HepG2 (cell line): ENCODE data around the gene ESPN. TPM values are rescaled to one million over a fixed set of nuclear protein-coding genes. Genes with fewer than 3 reads are reported as not detected.
A peak's percentile ranks its signal among the peaks of the same experiment; 100 is the strongest.

Experiments used
- ATAC-seq: fragments of 200-7000 bp; cut with Tn5 transposase; 3 replicates; pipeline ENCODE4 v1.9.1; 2020; ENCODE audit warnings: mild to moderate bottlenecking, moderate library complexity
- BruUV-seq: library from RNA; stranded (reverse); fragments of 400-500 nt; replicated peaks from 2 replicates; lab custom pipeline; 2021; lab: Mats Ljungman, UMichigan
- CTCF ChIA-PET: fragments of 300-600 bp; formaldehyde crosslinking; extraction: SDS; loops from one replicate; lab custom pipeline; 2021; ENCODE audit warnings: low total read pairs, inconsistent platforms, low intra/inter-chr PET ratio; lab: Yijun Ruan, JAX
- POLR2A ChIA-PET: fragments of 350-600 bp; sonication (Branson Sonifier 250); formaldehyde crosslinking; loops from one replicate; lab custom pipeline; 2020; ENCODE audit warnings: antibody characterized with exemption, inconsistent platforms; lab: Yijun Ruan, JAX
- DNase-seq: peaks from one replicate; pipeline ENCODE4 v3.0.0-alpha.2; 2015; ENCODE audit warnings: low spot score
- FAIRE-seq: peaks from 3 replicates; lab custom pipeline; 2011; peaks lifted over from hg19 to GRCh38; lab: Jason Lieb, UNC
- H2AFZ ChIP-seq: one replicate; pipeline ENCODE4 v1.6.1; 2011; ENCODE audit warnings: low read length, inconsistent platforms
- H3K27ac ChIP-seq: fragments of 300-600 bp; 3 replicates; pipeline ENCODE4 v1.8.0; 2011; ENCODE audit warnings: mixed run types, mild to moderate bottlenecking, mixed read lengths, low read length, inconsistent platforms; ENCODE audit not compliant: insufficient read depth; ENCODE audit errors: extremely low read length
- H3K27me3 ChIP-seq, 2 experiments: fragments of 200-600 bp in 1 of 2; 2 replicates in 1 of 2; 3 replicates in 1 of 2; pipeline versions ENCODE4 v1.6.0 to v1.8.0; 2011; ENCODE audit warnings: low read length in 2 of 2, mild to moderate bottlenecking in 2 of 2, moderate library complexity in 2 of 2, inconsistent platforms in 1 of 2; ENCODE audit not compliant: insufficient read depth in 2 of 2, control insufficient read depth in 1 of 2
- H3K36me3 ChIP-seq, 2 experiments: fragments of 200-600 bp in 1 of 2; replicated peaks in 1 of 2; 2 replicates in 1 of 2; 3 replicates in 1 of 2; pipeline versions ENCODE4 v1.5.1 to v1.8.0; 2011; ENCODE audit warnings: low read length in 2 of 2, inconsistent platforms in 1 of 2; ENCODE audit not compliant: insufficient read depth in 2 of 2, control insufficient read depth in 1 of 2
- H3K4me1 ChIP-seq: 2 replicates; pipeline ENCODE4 v1.5.1; 2012; ENCODE audit warnings: low read length, inconsistent platforms; ENCODE audit not compliant: insufficient read depth
- H3K4me2 ChIP-seq: 2 replicates; pipeline ENCODE4 v1.6.0; 2011; ENCODE audit warnings: low read depth, low read length, inconsistent platforms
- H3K4me3 ChIP-seq, 3 experiments: fragments of 200-600 bp in 1 of 3; sonication (generic), shearing (Covaris generic) in 1 of 3; replicated peaks in 1 of 3; 2 replicates each; pipeline ENCODE4 v1.5.1; 2011 to 2016; ENCODE audit warnings: low read length in 3 of 3, inconsistent platforms in 2 of 3, low read depth in 2 of 3, mild to moderate bottlenecking in 2 of 3, control low read depth in 1 of 3, mixed read lengths in 1 of 3; ENCODE audit not compliant: insufficient read depth in 1 of 3
- H3K79me2 ChIP-seq: one replicate; pipeline ENCODE4 v1.6.1; 2011; ENCODE audit warnings: low read length, inconsistent platforms; ENCODE audit not compliant: insufficient read depth
- H3K9ac ChIP-seq: 2 replicates; pipeline ENCODE4 v1.6.0; 2011; ENCODE audit warnings: mild to moderate bottlenecking, low read depth, low read length, inconsistent platforms; ENCODE audit not compliant: insufficient read depth
- H3K9me3 ChIP-seq: 2 replicates; pipeline ENCODE4 v1.5.1; 2012; ENCODE audit warnings: mild to moderate bottlenecking, low read length
- H4K20me1 ChIP-seq: 2 replicates; pipeline ENCODE4 v1.6.0; 2011; ENCODE audit warnings: inconsistent platforms, mild to moderate bottlenecking, low read length, moderate library complexity; ENCODE audit not compliant: insufficient read depth
- MTF2 ChIP-seq: sonication (generic); formaldehyde crosslinking; IDR thresholded peaks from 2 replicates; pipeline ENCODE4 v1.5.0; 2020; ENCODE audit warnings: missing genetic modification reagents, borderline replicate concordance
- STAG1 ChIP-seq: sonication (generic); formaldehyde crosslinking; IDR thresholded peaks from 2 replicates; pipeline ENCODE4 v1.4.0; 2020; ENCODE audit warnings: missing genetic modification reagents
- THAP11 ChIP-seq: IDR thresholded peaks from 2 replicates; pipeline ENCODE4 v1.6.1; 2016; ENCODE audit warnings: missing biosample characterization, missing genetic modification reagents
- in situ Hi-C: cut with HindIII; loops from 2 replicates; pipeline ENCODE4 v1.10.0; 2017; ENCODE audit warnings: low pct_unique_long_range_greater_than_20kb; ENCODE audit not compliant: extremely low pct_ligation_motif_present
- intact Hi-C: fragments of 100-400 bp; cut with micrococcal nuclease; formaldehyde crosslinking; loops from one replicate; pipeline ENCODE4 v1.10.0; 2022; ENCODE audit not compliant: unreplicated experiment
- polyA plus RNA-seq, 8 experiments: library from polyadenylated mRNA; depleted of rRNA in 3 of 8; stranded (reverse) in 7 of 8; unstranded in 1 of 8; fragments of >200 nt; fragmentation: Illumina TruSeq in 4 of 8; extraction: Trizol in 4 of 8; gene quantifications; 2 replicates each; pipeline versions ENCODE4 v1.2.1 to v1.2.3, GENCODE V29; 2011 to 2016; ENCODE audit warnings: low read depth in 4 of 8, missing spikeins in 1 of 8, mixed read lengths in 1 of 8; ENCODE audit not compliant: insufficient read depth in 1 of 8
- total RNA-seq, 5 experiments: library from RNA; depleted of rRNA; stranded (reverse); fragments of >200 nt; fragmentation: Illumina TruSeq; extraction: Trizol; gene quantifications; 2 replicates each; pipeline ENCODE4 v1.2.3, GENCODE V29; 2016; ENCODE audit warnings: low read depth in 1 of 5
- TF ChIP-seq, protein P1 (sequence below): sonication (generic); formaldehyde crosslinking; IDR thresholded peaks from 2 replicates; pipeline ENCODE4 v1.5.0; 2020; ENCODE audit warnings: mild to moderate bottlenecking, missing genetic modification reagents
- TF ChIP-seq, protein P2 (sequence below): sonication (generic); formaldehyde crosslinking; IDR thresholded peaks from 2 replicates; pipeline ENCODE4 v1.5.0; 2020; ENCODE audit warnings: mild to moderate bottlenecking, missing genetic modification reagents, moderate library complexity

The ESPN gene
- total and polyA plus RNA-seq, 2 of the 13 experiments (the other 11 are each of a cell fraction or from before 2014, with no cell fraction given) = 48.6 to 54.2 TPM

DNA sequence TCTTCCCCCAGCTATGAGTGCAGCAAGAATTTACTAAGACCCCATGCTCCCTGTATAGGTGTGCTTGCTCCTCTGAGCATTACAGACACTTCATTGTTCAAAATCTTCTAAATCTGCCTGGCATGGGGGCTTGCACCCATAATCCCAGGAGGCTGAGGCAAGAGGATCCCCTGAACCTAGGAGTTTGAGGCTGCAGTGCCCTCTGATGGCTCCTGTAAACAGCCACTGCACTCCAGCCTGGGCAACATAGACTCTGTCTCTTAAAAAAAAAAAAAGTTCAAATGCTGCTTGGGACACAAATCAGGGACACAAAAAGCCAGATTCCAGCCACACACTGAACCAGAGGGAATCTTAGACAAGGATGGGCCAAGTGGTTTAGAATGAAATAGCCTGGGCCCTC is 27.6 kb upstream of the ESPN start:
- FAIRE-seq (no peak), DNase-seq (no peak), ATAC-seq (no peak)
- peaks cover 4% of the 10 kb centered on the region; the same call in 1 of the 2 replicates for H4K20me1 ChIP-seq
- H3K27me3 ChIP-seq = 0 out of 5 replicates have a peak, but pooled peaks cover 0 to 4% of the 10 kb centered on the region in 2 experiments
- H3K36me3 ChIP-seq = no peaks in the 10 kb centered on the region
- no peak overlapping the region for H3K27ac ChIP-seq
- H3K4me1 ChIP-seq = peaks cover 37% of the 10 kb centered on the region
- no peak overlapping the region for H3K4me2 ChIP-seq
- intact Hi-C loops (no loop called here), in situ Hi-C loops (no loop called here)
- ChIA-PET CTCF (interaction anchor here (1.0 kb wide), 1 partner anchor 41 kb away, joined by 3 read pairs; no protein-coding TSS in a partner anchor), POLR2A (no interaction called here)
- H3K4me3 ChIP-seq = no peak overlapping the region
- no TSS peak for BruUV-seq
- TF ChIP-seq STAG1 (CRISPR knock-in tag) = peak; percentile 48
- no peak for TF ChIP-seq THAP11
- TF ChIP-seq, protein P1, sequence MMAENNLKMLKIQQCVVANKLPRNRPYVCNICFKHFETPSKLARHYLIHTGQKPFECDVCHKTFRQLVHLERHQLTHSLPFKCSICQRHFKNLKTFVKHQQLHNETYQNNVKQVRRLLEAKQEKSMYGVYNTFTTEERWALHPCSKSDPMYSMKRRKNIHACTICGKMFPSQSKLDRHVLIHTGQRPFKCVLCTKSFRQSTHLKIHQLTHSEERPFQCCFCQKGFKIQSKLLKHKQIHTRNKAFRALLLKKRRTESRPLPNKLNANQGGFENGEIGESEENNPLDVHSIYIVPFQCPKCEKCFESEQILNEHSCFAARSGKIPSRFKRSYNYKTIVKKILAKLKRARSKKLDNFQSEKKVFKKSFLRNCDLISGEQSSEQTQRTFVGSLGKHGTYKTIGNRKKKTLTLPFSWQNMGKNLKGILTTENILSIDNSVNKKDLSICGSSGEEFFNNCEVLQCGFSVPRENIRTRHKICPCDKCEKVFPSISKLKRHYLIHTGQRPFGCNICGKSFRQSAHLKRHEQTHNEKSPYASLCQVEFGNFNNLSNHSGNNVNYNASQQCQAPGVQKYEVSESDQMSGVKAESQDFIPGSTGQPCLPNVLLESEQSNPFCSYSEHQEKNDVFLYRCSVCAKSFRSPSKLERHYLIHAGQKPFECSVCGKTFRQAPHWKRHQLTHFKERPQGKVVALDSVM (CRISPR knock-in tag) = peak; percentile 92
- TF ChIP-seq, protein P2, sequence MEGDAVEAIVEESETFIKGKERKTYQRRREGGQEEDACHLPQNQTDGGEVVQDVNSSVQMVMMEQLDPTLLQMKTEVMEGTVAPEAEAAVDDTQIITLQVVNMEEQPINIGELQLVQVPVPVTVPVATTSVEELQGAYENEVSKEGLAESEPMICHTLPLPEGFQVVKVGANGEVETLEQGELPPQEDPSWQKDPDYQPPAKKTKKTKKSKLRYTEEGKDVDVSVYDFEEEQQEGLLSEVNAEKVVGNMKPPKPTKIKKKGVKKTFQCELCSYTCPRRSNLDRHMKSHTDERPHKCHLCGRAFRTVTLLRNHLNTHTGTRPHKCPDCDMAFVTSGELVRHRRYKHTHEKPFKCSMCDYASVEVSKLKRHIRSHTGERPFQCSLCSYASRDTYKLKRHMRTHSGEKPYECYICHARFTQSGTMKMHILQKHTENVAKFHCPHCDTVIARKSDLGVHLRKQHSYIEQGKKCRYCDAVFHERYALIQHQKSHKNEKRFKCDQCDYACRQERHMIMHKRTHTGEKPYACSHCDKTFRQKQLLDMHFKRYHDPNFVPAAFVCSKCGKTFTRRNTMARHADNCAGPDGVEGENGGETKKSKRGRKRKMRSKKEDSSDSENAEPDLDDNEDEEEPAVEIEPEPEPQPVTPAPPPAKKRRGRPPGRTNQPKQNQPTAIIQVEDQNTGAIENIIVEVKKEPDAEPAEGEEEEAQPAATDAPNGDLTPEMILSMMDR (CRISPR knock-in tag) = peak; percentile 58
- TF ChIP-seq MTF2 = no peak
- no peak overlapping the region for H2AFZ ChIP-seq
- H3K9me3 ChIP-seq = no peaks in the 10 kb centered on the region
- H3K79me2 ChIP-seq = peaks cover 6% of the 10 kb centered on the region
- H3K9ac ChIP-seq = no peak overlapping the region
